ENCODE measurements around the gene COL16A1.

COL16A1 gene

GRCh38 chr1:31665234-31665878 is 38.5 kb downstream of the COL16A1 start:
- no peak for DNase-seq (ENCODE audit: low read depth)
- no peak overlapping the region for H3K4me3 ChIP-seq (ENCODE audit: control insufficient read depth, low read depth, low read length)
- TF ChIP-seq CTCF (IDR thresholded peaks at IDR 0.05; ENCODE audit: control insufficient read depth, insufficient read depth, low read depth, low read length, missing control alignments), result no peak

DNA sequence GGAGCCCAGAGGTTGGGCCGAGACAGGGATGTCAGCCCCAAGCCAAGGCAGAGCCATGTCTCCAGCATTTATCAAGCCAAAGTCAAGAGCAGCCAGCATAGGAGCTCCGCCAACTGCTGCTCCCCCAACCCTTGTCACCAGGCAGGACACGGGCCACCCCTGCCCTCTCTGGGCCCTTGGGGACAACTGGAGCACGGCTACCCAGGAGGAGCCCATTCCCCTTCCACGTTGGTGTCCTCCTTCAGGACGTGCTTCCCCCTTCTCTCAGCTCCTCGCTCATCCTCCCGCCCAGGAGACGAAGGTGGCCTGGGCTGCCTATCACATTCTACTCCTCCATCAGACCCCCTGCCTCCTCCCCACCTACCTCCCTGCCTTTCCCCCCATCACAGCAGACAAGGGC is 39.3 kb downstream of the COL16A1 start:
- H3K4me3 ChIP-seq (ENCODE audit: control insufficient read depth, low read depth, low read length), result no peak overlapping the region
- no peak for TF ChIP-seq CTCF (IDR thresholded peaks at IDR 0.05; ENCODE audit: control insufficient read depth, insufficient read depth, low read depth, low read length, missing control alignments)
- DNase-seq (ENCODE audit: low read depth), result no peak

- no peak overlapping the region for H3K4me3 ChIP-seq (ENCODE audit: control insufficient read depth, low read depth, low read length)
- TF ChIP-seq CTCF (IDR thresholded peaks at IDR 0.05; ENCODE audit: control insufficient read depth, insufficient read depth, low read depth, low read length, missing control alignments), result peak; percentile 86
- no peak for DNase-seq (ENCODE audit: low read depth)
Measured at GRCh38 chr1:31663622-31664452, 40.0 kb downstream of the COL16A1 start.

GRCh38 chr1:31662463-31662862 is 41.4 kb downstream of the COL16A1 start:
- no peak for DNase-seq (ENCODE audit: low read depth)
- no peak for TF ChIP-seq CTCF (IDR thresholded peaks at IDR 0.05; ENCODE audit: control insufficient read depth, insufficient read depth, low read depth, low read length, missing control alignments)
- H3K4me3 ChIP-seq (ENCODE audit: control insufficient read depth, low read depth, low read length), result no peak overlapping the region

DNA sequence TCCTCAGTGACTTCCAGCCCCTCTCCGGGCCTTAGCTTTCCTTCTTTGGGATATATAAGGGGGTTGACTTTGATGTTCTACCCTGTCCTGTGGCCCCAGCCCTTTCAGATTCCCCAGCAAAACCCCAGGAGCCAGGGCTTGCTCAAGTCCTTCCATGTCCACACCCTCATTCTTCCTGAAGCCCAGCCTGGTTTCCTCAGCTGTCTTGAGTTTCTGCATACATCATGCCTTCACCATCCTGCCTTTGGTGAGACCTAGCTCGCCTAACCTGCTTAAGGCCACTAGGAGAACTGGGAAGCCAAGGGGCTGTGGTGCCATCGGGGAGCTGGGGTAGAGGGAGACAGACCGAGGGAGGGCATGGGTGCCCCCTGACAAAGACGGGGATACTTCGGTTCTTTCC is 42.0 kb downstream of the COL16A1 start:
- no peak for DNase-seq (ENCODE audit: low read depth)
- no peak overlapping the region for H3K4me3 ChIP-seq (ENCODE audit: control insufficient read depth, low read depth, low read length)
- TF ChIP-seq CTCF (IDR thresholded peaks at IDR 0.05; ENCODE audit: control insufficient read depth, insufficient read depth, low read depth, low read length, missing control alignments), result no peak

GRCh38 chr1:31660871-31661455 is 42.9 kb downstream of the COL16A1 start:
- H3K4me3 ChIP-seq (ENCODE audit: control insufficient read depth, low read depth, low read length), result no peak overlapping the region
- no peak for DNase-seq (ENCODE audit: low read depth)
- TF ChIP-seq CTCF (IDR thresholded peaks at IDR 0.05; ENCODE audit: control insufficient read depth, insufficient read depth, low read depth, low read length, missing control alignments), result no peak

Measured in AG09309 (cell line).